ENCODE measurements around the gene ARCN1.
"Not testable (repeated sequence)": the region's sequence is repeated elsewhere in the genome, so short reads cannot be mapped to it uniquely, and the experiment has no call there.

Gene ARCN1

DNA sequence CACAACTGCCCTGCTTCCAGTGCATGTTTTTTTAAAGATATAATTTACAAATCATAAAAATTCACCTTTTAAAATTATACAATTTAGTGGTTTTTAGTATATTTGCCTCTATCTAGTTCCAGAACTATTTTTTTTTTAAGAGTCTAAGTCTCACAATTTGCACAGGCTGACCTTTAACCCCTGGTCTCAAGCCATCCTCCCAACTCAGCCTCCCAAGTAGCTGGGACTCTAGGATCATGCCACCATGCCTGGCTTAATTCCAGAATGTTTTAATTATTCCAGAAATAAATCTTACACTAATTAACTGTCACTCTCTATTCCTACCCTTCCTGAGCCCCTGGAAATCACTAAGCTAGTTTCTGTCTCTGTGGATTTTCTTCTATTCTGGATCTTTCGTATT is 1.4 kb upstream of the ARCN1 start:
- TF ChIP-seq, protein P1, sequence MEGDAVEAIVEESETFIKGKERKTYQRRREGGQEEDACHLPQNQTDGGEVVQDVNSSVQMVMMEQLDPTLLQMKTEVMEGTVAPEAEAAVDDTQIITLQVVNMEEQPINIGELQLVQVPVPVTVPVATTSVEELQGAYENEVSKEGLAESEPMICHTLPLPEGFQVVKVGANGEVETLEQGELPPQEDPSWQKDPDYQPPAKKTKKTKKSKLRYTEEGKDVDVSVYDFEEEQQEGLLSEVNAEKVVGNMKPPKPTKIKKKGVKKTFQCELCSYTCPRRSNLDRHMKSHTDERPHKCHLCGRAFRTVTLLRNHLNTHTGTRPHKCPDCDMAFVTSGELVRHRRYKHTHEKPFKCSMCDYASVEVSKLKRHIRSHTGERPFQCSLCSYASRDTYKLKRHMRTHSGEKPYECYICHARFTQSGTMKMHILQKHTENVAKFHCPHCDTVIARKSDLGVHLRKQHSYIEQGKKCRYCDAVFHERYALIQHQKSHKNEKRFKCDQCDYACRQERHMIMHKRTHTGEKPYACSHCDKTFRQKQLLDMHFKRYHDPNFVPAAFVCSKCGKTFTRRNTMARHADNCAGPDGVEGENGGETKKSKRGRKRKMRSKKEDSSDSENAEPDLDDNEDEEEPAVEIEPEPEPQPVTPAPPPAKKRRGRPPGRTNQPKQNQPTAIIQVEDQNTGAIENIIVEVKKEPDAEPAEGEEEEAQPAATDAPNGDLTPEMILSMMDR (IDR thresholded peaks at IDR 0.05; ENCODE audit: insufficient read depth, missing control alignments): no peak
- no peak for FAIRE-seq

GRCh38 chr11:118571701-118572060 is 528 bp upstream of the ARCN1 start:
- not testable (repeated sequence) for FAIRE-seq; DNase-seq (ENCODE audit: insufficient read length, low spot score)

More for the DNA sequence above, 1.4 kb upstream of the ARCN1 start:
- DNase-seq (ENCODE audit: insufficient read length, low spot score): no peak

GRCh38 chr11:118572981-118573550 is 857 bp downstream of the ARCN1 start:
- TF ChIP-seq, protein P1 (IDR thresholded peaks at IDR 0.05; ENCODE audit: insufficient read depth, missing control alignments): no peak
- no peak for DNase-seq (ENCODE audit: insufficient read length, low spot score)
- FAIRE-seq: no peak

- TF ChIP-seq, protein P1 (IDR thresholded peaks at IDR 0.05; ENCODE audit: insufficient read depth, missing control alignments): no peak
- DNase-seq (ENCODE audit: insufficient read length, low spot score) (no peak), FAIRE-seq (no peak)
These were observed 2.4 kb downstream of the ARCN1 start for GRCh38 chr11:118574636-118575035.

GRCh38 chr11:118577995-118578394 is 5.8 kb downstream of the ARCN1 start:
- not testable (repeated sequence) for DNase-seq (ENCODE audit: insufficient read length, low spot score); FAIRE-seq

- no peak for FAIRE-seq
- no peak for DNase-seq (ENCODE audit: insufficient read length, low spot score)
- TF ChIP-seq, protein P1 (IDR thresholded peaks at IDR 0.05; ENCODE audit: insufficient read depth, missing control alignments): no peak
These were observed 8.8 kb downstream of the ARCN1 start for GRCh38 chr11:118581057-118581456.

DNA sequence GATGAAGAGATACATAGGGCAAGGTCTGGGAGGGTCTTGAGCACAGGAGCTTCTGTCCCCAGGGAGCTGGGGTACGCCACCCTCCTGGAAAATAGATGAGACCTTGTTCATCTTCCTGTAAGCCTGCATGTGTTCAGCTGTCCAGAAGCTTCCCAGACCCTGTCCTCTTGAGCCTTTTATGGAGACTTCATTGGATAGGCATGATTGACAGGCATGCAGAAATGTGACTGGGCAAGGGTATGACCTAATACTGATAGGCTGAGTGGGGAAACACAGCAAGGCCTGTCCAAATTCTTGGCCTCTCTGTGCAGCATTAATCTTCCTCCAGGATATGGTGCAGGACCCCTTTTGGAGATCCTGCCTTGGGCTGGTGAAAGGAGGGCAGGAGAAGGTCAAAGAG is 15.7 kb downstream of the ARCN1 start:
- TF ChIP-seq, protein P1 (IDR thresholded peaks at IDR 0.05; ENCODE audit: insufficient read depth, missing control alignments): no peak
- FAIRE-seq: no peak
- no peak for DNase-seq (ENCODE audit: insufficient read length, low spot score)

DNA sequence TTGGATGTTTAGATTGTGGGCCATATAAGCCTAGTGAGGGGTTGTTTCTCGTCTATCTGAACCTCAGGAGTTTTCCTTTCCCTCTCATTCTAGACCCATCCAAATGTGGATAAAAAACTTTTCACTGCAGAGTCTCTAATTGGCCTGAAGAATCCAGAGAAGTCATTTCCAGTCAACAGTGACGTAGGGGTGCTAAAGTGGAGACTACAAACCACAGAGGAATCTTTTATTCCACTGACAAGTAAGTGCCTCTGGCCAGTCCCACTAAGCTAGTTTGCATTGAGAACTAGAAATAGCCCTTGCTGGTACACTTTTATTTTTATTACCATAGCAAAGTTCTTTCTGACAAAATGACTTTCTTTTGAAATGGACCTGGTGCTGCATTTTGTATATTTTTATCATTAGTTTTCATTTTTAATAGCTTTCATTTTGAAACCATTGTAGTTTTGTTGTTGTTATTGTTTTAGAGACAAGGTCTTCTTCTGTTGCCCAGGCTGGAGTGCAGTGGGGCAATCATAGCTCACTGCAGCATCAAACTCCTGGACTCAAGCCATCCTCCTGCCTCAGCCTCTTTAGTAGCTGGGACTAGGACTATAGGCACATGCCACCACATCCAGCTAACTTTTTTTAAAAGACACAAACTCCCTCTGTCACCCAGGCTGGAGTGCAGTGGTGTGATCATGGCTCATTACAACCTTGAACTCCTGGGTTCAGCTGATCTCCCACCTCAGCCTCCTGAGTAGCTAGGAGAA is 20.6 kb downstream of the ARCN1 start:
- DNase-seq (ENCODE audit: insufficient read length, low spot score) (no peak), FAIRE-seq (no peak)
- TF ChIP-seq, protein P1 (IDR thresholded peaks at IDR 0.05; ENCODE audit: insufficient read depth, missing control alignments): no peak

All from D721Med (cell line).